Mononuclear cell (primary cell): Measurements from ENCODE around the gene ASCL5. TPM values are rescaled to one million over a fixed set of nuclear protein-coding genes. Genes with fewer than 3 reads are reported as not detected.

Source experiments
- H3K27me3 ChIP-seq: 2 replicates; pipeline ENCODE4 v1.6.0; 2011; ENCODE audit warnings: low read length, control low read depth; ENCODE audit not compliant: insufficient read depth
- H3K4me1 ChIP-seq: 2 replicates; pipeline ENCODE4 v1.5.1; 2011; ENCODE audit warnings: mild to moderate bottlenecking, low read length, control low read depth; ENCODE audit not compliant: insufficient read depth
- H3K4me3 ChIP-seq: 2 replicates; pipeline ENCODE4 v1.5.1; 2011; ENCODE audit warnings: mild to moderate bottlenecking, low read length, moderate library complexity
- H3K9me3 ChIP-seq: 2 replicates; pipeline ENCODE4 v1.5.1; 2011; ENCODE audit warnings: low read depth, mild to moderate bottlenecking, control low read depth, low read length
- total RNA-seq: library from RNA; depleted of rRNA; stranded (reverse); fragments of >200 nt; gene quantifications from one replicate; pipeline ENCODE4 v1.2.3, GENCODE V29; 2012

Gene ASCL5
- total RNA-seq, 1 donor = not detected

GRCh38 chr1:201074018-201074417 is 53.0 kb downstream of the ASCL5 start:
- Histone ChIP-seq H3K9me3 (no peaks in the 10 kb centered on the region), H3K27me3 (no peaks in the 10 kb centered on the region), H3K4me3 (no peak overlapping the region), H3K4me1 (no peaks in the 10 kb centered on the region)

- no peaks in the 10 kb centered on the region for H3K9me3 ChIP-seq
- H3K4me3 ChIP-seq = no peak overlapping the region
- no peaks in the 10 kb centered on the region for H3K4me1 ChIP-seq
- no peaks in the 10 kb centered on the region for H3K27me3 ChIP-seq
Measured at GRCh38 chr1:201072922-201073321, 54.1 kb downstream of the ASCL5 start.

- no peaks in the 10 kb centered on the region for H3K9me3 ChIP-seq
- H3K4me1 ChIP-seq = no peaks in the 10 kb centered on the region
- no peaks in the 10 kb centered on the region for H3K27me3 ChIP-seq
- no peak overlapping the region for H3K4me3 ChIP-seq
Measured at GRCh38 chr1:201072149-201072548, 54.8 kb downstream of the ASCL5 start.

- Histone ChIP-seq H3K9me3 (no peaks in the 10 kb centered on the region), H3K4me1 (no peaks in the 10 kb centered on the region), H3K27me3 (no peaks in the 10 kb centered on the region), H3K4me3 (no peak overlapping the region)
Measured at GRCh38 chr1:201069636-201070035, 57.3 kb downstream of the ASCL5 start.

- Histone ChIP-seq H3K27me3 (no peaks in the 10 kb centered on the region), H3K9me3 (no peaks in the 10 kb centered on the region), H3K4me3 (no peak overlapping the region), H3K4me1 (no peaks in the 10 kb centered on the region)
Measured at GRCh38 chr1:201068976-201069375, 58.0 kb downstream of the ASCL5 start.

GRCh38 chr1:201066986-201067385 is 60.0 kb downstream of the ASCL5 start:
- H3K4me1 ChIP-seq = no peaks in the 10 kb centered on the region
- H3K27me3 ChIP-seq = no peaks in the 10 kb centered on the region
- no peak overlapping the region for H3K4me3 ChIP-seq
- H3K9me3 ChIP-seq = no peaks in the 10 kb centered on the region

GRCh38 chr1:201065686-201066085 is 61.3 kb downstream of the ASCL5 start:
- no peaks in the 10 kb centered on the region for H3K27me3 ChIP-seq
- no peaks in the 10 kb centered on the region for H3K9me3 ChIP-seq
- H3K4me1 ChIP-seq = no peaks in the 10 kb centered on the region
- H3K4me3 ChIP-seq = no peak overlapping the region

GRCh38 chr1:201064806-201065205 is 62.2 kb downstream of the ASCL5 start:
- Histone ChIP-seq H3K9me3 (no peaks in the 10 kb centered on the region), H3K4me1 (no peaks in the 10 kb centered on the region), H3K27me3 (no peaks in the 10 kb centered on the region), H3K4me3 (no peak overlapping the region)

Other genes starting within 250 kb of the ASCL5 start
- gene INAVA, start 232.3 kb downstream of the ASCL5 start, total RNA-seq = under 0.01 TPM
- gene KIF21B, start 103.5 kb downstream of the ASCL5 start, total RNA-seq = 41.1 TPM
- gene CACNA1S, start 14.8 kb downstream of the ASCL5 start, total RNA-seq = not detected
- gene TMEM9, start 27.3 kb upstream of the ASCL5 start, total RNA-seq = 11.1 TPM
- under 0.01 TPM for gene IGFN1, start 63.6 kb upstream of the ASCL5 start, total RNA-seq
- gene PKP1, start 156.3 kb upstream of the ASCL5 start, total RNA-seq = not detected